HEK293 (cell line): Measurements from ENCODE around the gene TIMM17A.

ENCODE experiments used
- CTCF ChIA-PET: fragments of 350-600 bp; formaldehyde crosslinking; extraction: SDS; loops from one replicate; lab custom pipeline; 2021; ENCODE audit warnings: antibody characterized with exemption; lab: Yijun Ruan, JAX
- POLR2A ChIA-PET: fragments of 300-600 bp; formaldehyde crosslinking; extraction: SDS; loops from one replicate; lab custom pipeline; 2020; ENCODE audit warnings: antibody characterized with exemption, inconsistent platforms; lab: Yijun Ruan, JAX
- H3K27ac ChIP-seq: fragments of 200-500 bp; sonication (Bioruptor generic); 2 replicates; pipeline ENCODE4 v1.5.1; 2014; ENCODE audit warnings: low read depth, low read length, control low read depth, inconsistent platforms; ENCODE audit errors: extremely low read depth
- H3K36me3 ChIP-seq, 2 experiments: fragments of 200-500 bp in 1 of 2; sonication (Bioruptor generic) in 1 of 2; 1 replicate in 1 of 2; 2 replicates in 1 of 2; pipeline ENCODE4 v1.5.1; 2014 to 2017; ENCODE audit warnings: inconsistent platforms in 2 of 2, low read length in 2 of 2; ENCODE audit not compliant: control insufficient read depth in 2 of 2, insufficient read depth in 1 of 2
- H3K4me1 ChIP-seq: fragments of 200-500 bp; sonication (Bioruptor generic); 2 replicates; pipeline ENCODE4 v1.5.1; 2014; ENCODE audit warnings: mild to moderate bottlenecking, low read length, inconsistent platforms; ENCODE audit not compliant: control insufficient read depth, insufficient read depth
- H3K4me3 ChIP-seq: 2 replicates; pipeline ENCODE4 v1.5.1; 2011; ENCODE audit warnings: low read depth, mild to moderate bottlenecking, control low read depth, low read length, moderate library complexity
- H3K9me3 ChIP-seq: fragments of 200-500 bp; sonication (Bioruptor generic); 2 replicates; pipeline ENCODE4 v1.5.1; 2014; ENCODE audit warnings: low read depth, low read length, inconsistent platforms; ENCODE audit not compliant: control insufficient read depth, insufficient read depth
- GLIS1 ChIP-seq: fragments of 450-650 bp; formaldehyde crosslinking; IDR thresholded peaks from 2 replicates; pipeline ENCODE4 v1.5.1; 2016; ENCODE audit warnings: missing biosample characterization, missing genetic modification characterization
- INSM2 ChIP-seq: fragments of 450-650 bp; formaldehyde crosslinking; IDR thresholded peaks from 2 replicates; pipeline ENCODE4 v1.5.1; 2016; ENCODE audit warnings: missing biosample characterization, missing genetic modification characterization
- PRDM1 ChIP-seq: fragments of 450-650 bp; formaldehyde crosslinking; IDR thresholded peaks from 2 replicates; pipeline ENCODE4; 2016; ENCODE audit warnings: missing biosample characterization, missing genetic modification characterization
- SCRT2 ChIP-seq: fragments of 450-650 bp; formaldehyde crosslinking; IDR thresholded peaks from 2 replicates; pipeline ENCODE4 v1.5.1; 2016; ENCODE audit warnings: missing biosample characterization, missing genetic modification characterization
- SP7 ChIP-seq: fragments of 450-650 bp; formaldehyde crosslinking; IDR thresholded peaks from 2 replicates; pipeline ENCODE4 v1.5.1; 2016; ENCODE audit warnings: missing biosample characterization, missing genetic modification characterization
- ZBTB49 ChIP-seq: fragments of 450-650 bp; formaldehyde crosslinking; IDR thresholded peaks from 2 replicates; pipeline ENCODE4 v1.5.1; 2016; ENCODE audit warnings: missing biosample characterization, missing genetic modification characterization, low read depth
- ZBTB8A ChIP-seq: fragments of 450-650 bp; formaldehyde crosslinking; IDR thresholded peaks from 2 replicates; pipeline ENCODE4 v1.5.1; 2016; ENCODE audit warnings: missing biosample characterization, missing genetic modification characterization
- ZIC2 ChIP-seq: fragments of 450-650 bp; formaldehyde crosslinking; IDR thresholded peaks from 2 replicates; pipeline ENCODE4 v1.5.1; 2016; ENCODE audit warnings: missing biosample characterization, missing genetic modification characterization
- ZNF292 ChIP-seq: fragments of 450-650 bp; formaldehyde crosslinking; IDR thresholded peaks from 2 replicates; pipeline ENCODE4 v1.5.1; 2016; ENCODE audit warnings: low read depth, missing biosample characterization, missing genetic modification characterization, borderline replicate concordance
- ZNF416 ChIP-seq: fragments of 450-650 bp; formaldehyde crosslinking; IDR thresholded peaks from 2 replicates; pipeline ENCODE4 v1.5.1; 2016; ENCODE audit warnings: missing biosample characterization, missing genetic modification characterization
- ZNF555 ChIP-seq: fragments of 450-650 bp; formaldehyde crosslinking; conservative IDR thresholded peaks from 2 replicates; pipeline ENCODE4 v1.5.1; 2017; ENCODE audit warnings: missing biosample characterization, mild to moderate bottlenecking, missing genetic modification characterization, inconsistent platforms
- ZNF670 ChIP-seq: fragments of 450-650 bp; formaldehyde crosslinking; IDR thresholded peaks from 2 replicates; pipeline ENCODE4 v1.5.1; 2016; ENCODE audit warnings: missing biosample characterization, missing genetic modification characterization, low read depth
- ZNF692 ChIP-seq: fragments of 450-650 bp; formaldehyde crosslinking; IDR thresholded peaks from 2 replicates; pipeline ENCODE4 v1.5.1; 2016; ENCODE audit warnings: missing biosample characterization, missing genetic modification characterization
- ZSCAN4 ChIP-seq: fragments of 450-650 bp; formaldehyde crosslinking; IDR thresholded peaks from 2 replicates; pipeline ENCODE4 v1.5.1; 2017; ENCODE audit warnings: missing biosample characterization, missing genetic modification characterization
- TF ChIP-seq, protein P1 (sequence below): fragments of 450-650 bp; formaldehyde crosslinking; IDR thresholded peaks from 2 replicates; pipeline ENCODE4 v1.5.1; 2016; ENCODE audit warnings: missing biosample characterization, missing genetic modification characterization
- TF ChIP-seq, protein P2 (sequence below): fragments of 450-650 bp; formaldehyde crosslinking; IDR thresholded peaks from 2 replicates; pipeline ENCODE4 v1.5.1; 2016; ENCODE audit warnings: missing biosample characterization, missing genetic modification characterization

The TIMM17A gene

DNA sequence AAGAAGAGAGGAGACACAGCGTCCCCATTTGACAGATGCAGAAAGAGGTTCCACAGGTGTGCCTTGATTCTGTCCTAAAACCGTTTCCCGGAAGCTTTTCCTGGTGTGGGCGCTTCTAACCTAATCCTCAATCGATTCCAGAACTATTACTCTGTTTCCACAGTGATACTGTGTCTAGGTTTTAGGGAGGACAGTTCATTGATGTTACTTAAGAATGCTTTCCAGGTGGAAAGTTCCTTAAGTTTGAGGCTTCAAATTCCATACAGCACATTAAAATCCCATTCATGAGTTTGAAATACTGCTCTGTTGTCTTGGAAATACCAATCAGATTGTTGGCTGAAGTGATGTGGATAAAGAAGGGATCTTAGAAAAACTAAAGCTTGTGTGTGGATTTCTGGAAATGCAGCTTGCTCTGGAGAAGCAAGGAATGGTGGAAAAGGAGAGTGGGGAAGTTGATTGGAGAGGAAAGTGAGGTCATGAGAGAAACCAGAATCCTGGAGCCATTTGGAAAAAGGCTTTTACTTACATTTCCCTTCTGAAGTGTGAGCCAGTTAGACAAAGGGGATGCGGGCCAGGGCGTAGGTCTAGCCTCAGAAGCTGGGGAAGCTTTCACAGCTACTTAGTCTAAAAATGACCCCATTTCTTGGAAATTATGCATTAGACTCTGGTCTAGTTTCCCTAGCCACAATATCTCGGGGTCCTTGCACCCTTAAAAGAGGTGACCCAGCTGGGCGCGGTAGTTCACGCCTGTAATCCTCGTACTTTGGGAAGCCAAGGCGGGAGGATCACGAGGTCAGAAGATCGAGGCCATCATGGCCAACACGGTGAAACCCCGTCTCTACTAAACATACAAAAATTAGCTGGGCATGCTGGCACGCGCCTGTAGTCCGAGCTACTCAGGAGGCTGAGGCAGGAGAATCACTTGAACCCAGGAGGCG, 61.8 kb downstream of the TIMM17A start:
- POLR2A ChIA-PET: interaction anchor here (1.6 to 2.2 kb wide), 2 partner anchors 18 to 89 kb away, joined by 5 to 6 read pairs; no protein-coding TSS in a partner anchor
- H3K4me3 ChIP-seq: no peak overlapping the region
- H3K27ac ChIP-seq: no peak overlapping the region
- no peaks in the 10 kb centered on the region for H3K36me3 ChIP-seq
- H3K9me3 ChIP-seq: no peaks in the 10 kb centered on the region
- CTCF ChIA-PET: interaction anchor here (0.6 to 2.7 kb wide), 8 partner anchors 8 to 458 kb away, joined by 3 to 13 read pairs (median 4); no protein-coding TSS in a partner anchor
- TF ChIP-seq PRDM1 (tag by site-specific recombination) (peak; percentile 88), ZNF555 (tag by site-specific recombination) (no peak), SCRT2 (tag by site-specific recombination) (0 out of 2 replicates have a peak, but pooled peaks have one; percentile 20)
- peaks cover 14% of the 10 kb centered on the region for H3K4me1 ChIP-seq

- TF ChIP-seq, protein P1, sequence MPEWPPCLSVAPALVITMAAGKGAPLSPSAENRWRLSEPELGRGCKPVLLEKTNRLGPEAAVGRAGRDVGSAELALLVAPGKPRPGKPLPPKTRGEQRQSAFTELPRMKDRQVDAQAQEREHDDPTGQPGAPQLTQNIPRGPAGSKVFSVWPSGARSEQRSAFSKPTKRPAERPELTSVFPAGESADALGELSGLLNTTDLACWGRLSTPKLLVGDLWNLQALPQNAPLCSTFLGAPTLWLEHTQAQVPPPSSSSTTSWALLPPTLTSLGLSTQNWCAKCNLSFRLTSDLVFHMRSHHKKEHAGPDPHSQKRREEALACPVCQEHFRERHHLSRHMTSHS (tag by site-specific recombination): no peak
- TF ChIP-seq ZNF670 (tag by site-specific recombination) (no peak), ZBTB49 (tag by site-specific recombination) (no peak), GLIS1 (tag by site-specific recombination) (peak; percentile 79), SP7 (tag by site-specific recombination) (peak; percentile 18; the same call in 1 of the 2 replicates), ZIC2 (peak; percentile 79), ZBTB8A (tag by site-specific recombination) (peak; percentile 31; the same call in 1 of the 2 replicates)
- TF ChIP-seq, all 188 proteins: peak for 4
- H3K9me3 ChIP-seq: no peaks in the 10 kb centered on the region
- no peak overlapping the region for H3K4me3 ChIP-seq
- peak overlapping the region; percentile 29; the same call in 1 of the 2 replicates for H3K27ac ChIP-seq
- POLR2A ChIA-PET: interaction anchor here (1.6 to 2.2 kb wide), 2 partner anchors 17 to 88 kb away, joined by 5 to 6 read pairs; no protein-coding TSS in a partner anchor
- no peaks in the 10 kb centered on the region for H3K36me3 ChIP-seq
- CTCF ChIA-PET: interaction anchor here (0.7 to 1.2 kb wide), 6 partner anchors 9 to 106 kb away, joined by 3 to 5 read pairs (median 3); no protein-coding TSS in a partner anchor
- peaks cover 18% of the 10 kb centered on the region for H3K4me1 ChIP-seq
Measured at GRCh38 chr1:202017749-202018467, 62.6 kb downstream of the TIMM17A start.

GRCh38 chr1:202018468-202019234, 63.3 kb downstream of the TIMM17A start:
- POLR2A ChIA-PET: interaction anchor here (1.5 to 2.2 kb wide), 3 partner anchors 16 to 87 kb away, joined by 4 to 6 read pairs (median 5); no protein-coding TSS in a partner anchor
- CTCF ChIA-PET: interaction anchor here (1.0 kb wide), 2 partner anchors 10 to 105 kb away, joined by 3 read pairs; no protein-coding TSS in a partner anchor
- peak overlapping the region; percentile 29; the same call in 1 of the 2 replicates for H3K27ac ChIP-seq
- H3K4me3 ChIP-seq: no peak overlapping the region
- peaks cover 18% of the 10 kb centered on the region for H3K4me1 ChIP-seq
- no peaks in the 10 kb centered on the region for H3K9me3 ChIP-seq
- H3K36me3 ChIP-seq: no peaks in the 10 kb centered on the region
- TF ChIP-seq INSM2 (tag by site-specific recombination) (no peak), ZSCAN4 (tag by site-specific recombination) (no peak), ZNF692 (tag by site-specific recombination) (no peak), ZNF292 (tag by site-specific recombination) (no peak), ZNF416 (tag by site-specific recombination) (no peak)
- TF ChIP-seq, protein P2, sequence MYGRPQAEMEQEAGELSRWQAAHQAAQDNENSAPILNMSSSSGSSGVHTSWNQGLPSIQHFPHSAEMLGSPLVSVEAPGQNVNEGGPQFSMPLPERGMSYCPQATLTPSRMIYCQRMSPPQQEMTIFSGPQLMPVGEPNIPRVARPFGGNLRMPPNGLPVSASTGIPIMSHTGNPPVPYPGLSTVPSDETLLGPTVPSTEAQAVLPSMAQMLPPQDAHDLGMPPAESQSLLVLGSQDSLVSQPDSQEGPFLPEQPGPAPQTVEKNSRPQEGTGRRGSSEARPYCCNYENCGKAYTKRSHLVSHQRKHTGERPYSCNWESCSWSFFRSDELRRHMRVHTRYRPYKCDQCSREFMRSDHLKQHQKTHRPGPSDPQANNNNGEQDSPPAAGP (tag by site-specific recombination): peak; percentile 98
